ENCODE data around the gene SSR2.

SSR2 gene

DNA sequence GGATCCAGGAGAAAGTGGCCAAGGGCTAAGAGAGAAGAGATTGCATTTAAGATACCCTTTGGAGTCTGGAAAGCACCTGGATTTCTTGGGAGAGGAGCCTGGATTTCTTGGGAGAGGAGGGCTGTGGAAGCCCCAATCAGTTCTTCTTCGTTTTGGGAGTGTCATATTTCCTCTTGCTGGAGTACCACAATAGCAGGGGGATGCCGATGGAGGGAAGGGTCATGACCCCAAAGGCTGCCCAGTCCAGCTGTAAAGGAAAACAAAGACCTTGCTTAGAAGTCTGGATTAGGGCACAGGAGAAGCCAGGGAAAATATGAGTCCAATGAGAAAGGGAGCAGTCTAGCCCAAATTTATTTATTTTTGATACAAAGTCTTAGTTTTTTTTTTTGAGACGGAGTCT, 11.3 kb downstream of the SSR2 start:
- DNase-seq (ENCODE audit: low read depth): no peak
- no peak for TF ChIP-seq CTCF (IDR thresholded peaks at IDR 0.05; ENCODE audit: control insufficient read depth, insufficient read depth, low read depth, low read length, missing control alignments)
- H3K4me3 ChIP-seq (ENCODE audit: control insufficient read depth, low read depth, low read length): no peak overlapping the region

GRCh38 chr1:156006666-156007376, 13.9 kb downstream of the SSR2 start:
- no peak for TF ChIP-seq CTCF (IDR thresholded peaks at IDR 0.05; ENCODE audit: control insufficient read depth, insufficient read depth, low read depth, low read length, missing control alignments)
- DNase-seq (ENCODE audit: low read depth): no peak
- H3K4me3 ChIP-seq (ENCODE audit: control insufficient read depth, low read depth, low read length): no peak overlapping the region

DNA sequence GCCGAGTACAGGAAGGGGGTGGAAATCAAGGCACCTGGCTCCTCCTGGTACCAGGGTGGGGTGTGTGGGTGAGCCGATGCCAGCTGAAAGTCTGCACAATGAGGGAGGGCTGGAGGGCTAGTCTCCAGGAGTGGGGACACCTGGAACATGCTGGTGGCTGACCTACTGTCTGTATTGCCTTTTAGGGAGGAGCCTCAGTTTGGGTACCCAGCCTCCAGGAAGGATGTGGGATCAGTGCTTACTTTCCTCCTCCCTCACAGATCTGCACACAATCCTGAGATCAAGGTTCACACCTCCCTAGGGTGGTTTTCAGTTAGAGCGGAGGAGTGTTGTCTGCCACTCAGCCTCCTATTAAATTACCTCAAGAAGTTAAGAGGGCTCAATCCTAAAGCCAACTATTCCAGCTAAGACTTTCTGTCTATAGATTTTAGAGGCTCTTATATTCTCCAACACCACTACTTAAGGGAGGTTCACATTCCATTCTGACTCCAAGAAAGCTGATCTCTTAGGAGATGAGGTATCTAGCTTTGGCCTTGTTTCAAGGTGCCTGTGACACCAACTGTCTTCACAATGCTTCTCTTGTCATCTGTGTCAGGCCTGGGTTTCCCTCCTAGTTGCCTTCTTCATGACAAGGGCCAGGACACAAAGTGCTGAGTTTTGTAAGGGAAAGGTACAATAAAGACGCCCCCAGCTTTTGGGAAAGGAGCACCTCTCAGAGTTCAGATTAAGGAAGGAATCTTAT, 15.7 kb downstream of the SSR2 start:
- no peak overlapping the region for H3K4me3 ChIP-seq (ENCODE audit: control insufficient read depth, low read depth, low read length)
- no peak for DNase-seq (ENCODE audit: low read depth)
- no peak for TF ChIP-seq CTCF (IDR thresholded peaks at IDR 0.05; ENCODE audit: control insufficient read depth, insufficient read depth, low read depth, low read length, missing control alignments)

GRCh38 chr1:156003923-156004188, 16.9 kb downstream of the SSR2 start:
- TF ChIP-seq CTCF (IDR thresholded peaks at IDR 0.05; ENCODE audit: control insufficient read depth, insufficient read depth, low read depth, low read length, missing control alignments): no peak
- no peak for DNase-seq (ENCODE audit: low read depth)
- H3K4me3 ChIP-seq (ENCODE audit: control insufficient read depth, low read depth, low read length): no peak overlapping the region

- H3K4me3 ChIP-seq (ENCODE audit: control insufficient read depth, low read depth, low read length): no peak overlapping the region
Measured at GRCh38 chr1:156002188-156002911, 18.4 kb downstream of the SSR2 start.

More at GRCh38 chr1:156002188-156002911, 18.4 kb downstream of the SSR2 start:
- TF ChIP-seq CTCF (IDR thresholded peaks at IDR 0.05; ENCODE audit: control insufficient read depth, insufficient read depth, low read depth, low read length, missing control alignments): no peak
- no peak for DNase-seq (ENCODE audit: low read depth)
